ENCODE data around the gene BRF1.

BRF1 gene

DNA sequence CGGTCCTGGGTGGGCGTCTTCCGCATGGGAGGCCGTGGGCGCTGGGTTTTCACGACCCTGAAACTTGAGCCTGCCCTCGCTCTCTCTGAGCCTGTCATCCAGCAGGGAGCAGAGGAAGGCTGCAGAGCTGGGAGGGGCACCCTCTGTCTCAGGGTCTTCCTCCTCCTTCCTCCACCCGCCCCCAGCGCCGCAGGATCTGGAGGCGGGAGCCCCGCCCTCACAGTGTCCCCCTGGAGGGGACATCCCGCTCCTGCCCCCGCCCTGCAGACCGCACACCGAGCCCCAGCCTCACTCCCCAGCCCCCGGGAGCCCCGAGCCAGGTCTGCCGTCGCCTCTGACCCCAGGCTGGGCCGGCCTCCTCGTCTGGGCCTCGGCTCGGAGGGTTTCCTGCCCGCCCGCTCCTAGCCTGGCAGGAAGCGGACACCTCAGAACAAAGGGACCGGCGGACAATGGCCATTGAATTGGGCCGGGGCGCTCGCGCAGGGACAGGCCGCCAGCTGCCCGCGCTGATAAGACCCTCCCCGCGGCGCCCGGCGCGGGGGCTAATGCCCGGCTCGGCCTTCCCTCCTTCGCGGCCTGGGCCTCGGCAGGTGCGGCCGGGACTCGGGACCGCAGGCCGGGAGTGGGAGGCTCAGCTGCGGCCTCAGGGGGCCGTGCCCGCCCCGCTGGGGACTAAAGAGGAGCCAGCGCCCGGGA lies 104.4 kb downstream of the BRF1 start:
- no peak for DNase-seq (ENCODE audit: low read depth in 2 of 2)

DNA sequence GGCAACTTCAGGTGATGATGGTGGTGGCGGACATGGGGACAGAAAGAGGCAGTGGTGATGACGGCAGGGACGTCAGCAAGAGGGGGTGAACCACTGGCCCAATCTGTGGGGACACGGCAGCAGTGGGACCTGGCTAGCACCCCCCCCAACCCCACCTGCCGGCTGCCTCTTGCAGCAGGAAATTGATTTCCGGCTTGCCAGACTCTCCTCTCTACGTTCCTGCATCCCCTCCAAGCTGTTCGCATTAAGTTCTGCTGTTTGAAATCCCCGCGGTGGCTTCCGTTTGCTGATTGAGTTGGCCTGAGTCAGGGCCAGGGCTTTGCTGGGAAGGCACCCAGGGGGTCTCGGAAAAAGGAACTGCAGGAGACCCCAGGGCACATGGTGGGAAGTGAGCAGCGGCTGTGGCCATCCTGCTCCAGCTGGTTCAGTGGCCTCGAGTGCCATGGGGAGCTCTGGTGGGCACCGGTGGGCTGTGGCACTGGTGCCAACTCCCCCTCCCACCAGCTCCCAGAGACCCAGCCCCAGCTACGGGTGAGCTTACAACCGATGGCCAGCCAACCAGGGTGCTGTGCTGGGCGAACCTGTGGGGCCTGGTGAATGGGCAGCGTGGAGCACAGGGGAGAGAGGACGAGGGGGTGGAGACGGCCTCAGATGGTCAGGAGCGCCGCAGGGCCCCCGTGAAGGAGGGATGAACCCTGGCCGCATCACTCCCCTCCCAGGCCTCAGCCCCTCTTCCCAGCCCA lies 105.1 kb downstream of the BRF1 start:
- no peak for DNase-seq (ENCODE audit: low read depth in 2 of 2)

DNA sequence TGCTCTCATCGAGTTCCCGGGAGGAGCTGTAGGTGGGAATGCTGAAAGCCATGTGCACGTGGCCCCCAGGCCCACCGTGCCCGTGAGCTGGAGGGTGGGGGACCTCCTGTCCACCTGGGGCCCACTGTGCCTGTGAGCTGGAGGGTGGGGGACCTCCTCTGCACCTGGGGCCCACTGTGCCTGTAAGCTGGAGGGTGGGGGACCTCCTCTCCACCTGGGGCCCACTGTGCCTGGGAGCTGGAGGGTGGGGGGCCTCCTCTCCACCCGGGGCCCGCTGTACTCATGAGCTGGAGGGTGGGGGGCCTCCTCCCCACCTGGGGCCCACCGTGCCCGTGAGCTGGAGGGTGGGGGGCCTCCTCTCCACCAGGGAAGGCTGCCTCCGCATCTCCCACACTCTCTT lies 105.8 kb downstream of the BRF1 start:
- no peak for DNase-seq (ENCODE audit: low read depth in 2 of 2)

DNA sequence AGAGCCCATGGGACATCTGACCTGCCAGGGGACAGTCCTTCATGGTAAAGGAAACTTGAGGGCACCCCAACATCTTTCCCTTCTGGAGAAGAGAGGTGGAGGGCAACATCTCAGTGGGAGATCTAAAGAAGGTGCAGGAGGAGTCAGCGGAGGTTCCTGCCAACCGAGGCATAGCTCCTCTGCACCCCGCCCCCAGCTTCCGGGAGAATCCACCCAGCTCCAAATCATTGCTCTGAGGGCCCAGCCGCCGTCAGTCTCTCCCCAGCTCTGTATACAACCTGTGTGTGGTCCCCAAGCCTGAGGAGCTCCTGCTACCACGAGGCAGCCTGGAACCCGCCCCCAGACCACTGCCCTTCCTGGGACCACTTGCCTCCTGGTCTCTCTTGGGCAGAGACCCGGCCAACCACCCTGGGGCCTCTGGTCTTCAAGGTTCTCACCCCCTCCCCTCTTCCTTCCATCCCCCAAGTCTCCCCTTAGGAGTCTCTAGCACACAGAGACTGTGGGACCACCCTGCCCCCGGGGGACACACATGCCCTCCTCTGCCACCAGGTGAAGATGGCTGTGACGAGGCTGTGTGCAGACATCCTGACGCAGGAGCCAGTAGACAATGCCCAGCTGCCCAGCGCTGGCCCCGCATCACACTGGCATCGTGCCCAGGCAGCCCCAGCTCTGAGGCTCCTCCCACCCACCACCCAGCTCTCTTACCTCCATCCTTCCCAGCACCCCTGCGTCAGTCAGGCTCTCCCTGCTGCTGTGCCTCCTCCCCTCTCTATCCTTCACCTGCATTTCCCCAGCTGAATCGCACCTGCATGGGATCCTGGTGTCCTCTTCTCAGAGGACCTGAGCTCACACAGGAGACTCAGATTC lies 106.7 kb downstream of the BRF1 start:
- no peak for DNase-seq (ENCODE audit: low read depth in 2 of 2)

DNA sequence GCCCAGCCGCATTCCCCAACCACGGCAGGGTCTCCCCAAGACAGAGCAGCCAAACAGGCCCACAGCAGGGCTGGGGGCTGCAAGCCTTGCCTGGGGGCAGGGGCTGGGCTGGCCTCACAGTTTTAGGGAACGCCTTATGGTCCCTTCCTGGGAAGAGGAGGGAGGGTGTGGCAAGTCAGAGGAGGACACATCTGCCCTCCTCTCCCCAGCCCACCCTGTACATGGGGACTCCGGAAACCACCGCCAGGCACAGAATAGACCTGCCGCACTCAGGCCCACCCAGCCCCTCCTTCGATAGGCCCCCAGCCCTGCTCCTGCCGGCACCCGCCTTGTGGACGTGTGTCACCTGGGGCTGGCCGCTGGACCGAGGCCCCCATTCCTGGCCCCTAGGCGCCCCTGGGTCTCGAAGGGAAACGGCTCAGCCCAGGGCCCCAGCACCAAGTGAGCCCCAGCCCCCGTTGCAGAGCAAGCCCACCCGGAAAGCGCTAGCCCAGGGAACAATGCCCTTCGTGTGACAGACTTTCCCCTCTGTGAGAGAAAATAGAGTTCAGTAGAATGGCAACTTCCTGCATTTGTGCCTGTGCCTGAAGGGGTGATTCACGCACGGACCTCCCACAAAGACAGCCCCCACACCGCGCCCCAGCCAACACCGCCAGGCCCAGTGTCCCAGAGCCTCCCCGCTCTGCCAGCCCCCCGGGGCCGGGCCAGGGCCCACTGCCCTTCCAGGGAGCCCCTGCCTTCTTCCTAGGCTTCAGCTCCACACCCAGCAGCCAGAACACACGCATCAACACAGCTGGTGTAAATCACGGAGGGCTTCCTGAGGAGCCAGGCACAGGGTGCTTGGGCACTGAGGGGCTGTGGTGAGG lies 107.7 kb downstream of the BRF1 start:
- no peak for DNase-seq (ENCODE audit: low read depth in 2 of 2)

DNA sequence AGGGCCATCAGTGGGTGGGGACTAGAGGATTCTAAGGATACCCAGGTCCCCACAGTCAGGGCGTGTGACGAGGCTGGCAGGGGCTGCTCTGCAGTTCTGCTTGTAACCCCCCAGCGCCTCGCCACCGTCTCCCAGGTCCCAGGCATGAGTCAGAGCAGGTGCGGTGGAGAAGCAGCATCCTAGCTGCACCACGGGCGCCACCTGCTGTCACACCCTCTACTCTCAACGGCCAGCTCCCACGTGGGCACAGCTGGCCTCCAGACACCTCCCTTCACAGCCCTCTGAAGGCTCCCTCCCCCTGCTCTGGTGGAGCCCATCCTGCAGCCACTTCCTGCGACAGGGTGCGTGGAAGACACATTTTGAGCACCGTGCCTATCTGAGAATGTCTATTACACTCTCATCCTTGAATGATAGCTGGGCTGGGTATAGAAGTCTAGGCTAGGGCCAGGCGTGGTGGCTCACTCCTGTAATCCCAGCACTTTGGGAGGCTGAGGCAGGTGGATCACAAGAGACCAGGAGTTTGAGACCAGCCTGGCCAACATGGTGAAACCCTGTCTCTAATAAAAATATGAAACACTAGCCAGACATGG lies 112.8 kb downstream of the BRF1 start:
- DNase-seq (ENCODE audit: low read depth in 2 of 2), result no peak

DNA sequence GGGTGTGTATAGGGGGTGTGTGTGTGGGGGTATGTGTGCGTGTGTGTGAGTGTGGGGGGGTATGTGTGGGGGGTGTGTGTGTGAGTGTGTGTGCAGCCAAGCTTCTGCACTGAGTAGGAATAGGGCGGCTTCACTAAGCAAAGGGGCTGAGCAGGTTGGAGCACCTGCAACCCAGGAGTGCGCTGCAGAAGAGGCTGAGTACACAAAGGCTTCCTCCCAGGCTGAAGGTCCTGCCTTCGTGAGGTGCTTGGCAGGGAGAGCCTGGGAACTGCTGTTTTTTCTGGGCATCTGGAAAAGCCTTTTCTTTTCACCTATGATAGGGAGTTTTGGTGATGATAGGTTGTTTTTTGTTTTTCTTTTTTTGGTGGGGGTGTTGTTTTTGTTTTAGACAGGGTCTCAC lies 113.7 kb downstream of the BRF1 start:
- no peak for DNase-seq (ENCODE audit: low read depth in 2 of 2)

DNA sequence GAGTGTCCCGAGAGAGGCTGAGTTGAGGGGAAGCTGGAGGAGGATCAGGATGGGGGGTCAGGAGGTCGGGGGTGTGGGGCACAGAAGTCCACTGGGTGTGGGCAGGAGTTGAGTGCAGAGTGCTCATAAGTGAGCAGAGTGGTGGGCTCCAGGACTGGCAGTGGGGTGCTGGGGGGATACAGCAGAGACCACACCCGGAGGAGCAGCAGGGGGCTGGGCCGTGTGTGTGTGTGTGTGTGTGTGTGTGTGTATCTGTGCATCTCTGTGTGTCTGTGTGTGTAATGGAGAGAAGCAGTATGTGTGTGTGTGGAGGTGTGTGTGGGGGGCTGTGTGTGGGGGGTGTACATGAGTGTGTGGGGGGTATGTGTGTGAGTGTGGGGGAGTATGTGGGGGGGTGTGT lies 114.8 kb downstream of the BRF1 start:
- DNase-seq (ENCODE audit: low read depth in 2 of 2), result no peak

DNA sequence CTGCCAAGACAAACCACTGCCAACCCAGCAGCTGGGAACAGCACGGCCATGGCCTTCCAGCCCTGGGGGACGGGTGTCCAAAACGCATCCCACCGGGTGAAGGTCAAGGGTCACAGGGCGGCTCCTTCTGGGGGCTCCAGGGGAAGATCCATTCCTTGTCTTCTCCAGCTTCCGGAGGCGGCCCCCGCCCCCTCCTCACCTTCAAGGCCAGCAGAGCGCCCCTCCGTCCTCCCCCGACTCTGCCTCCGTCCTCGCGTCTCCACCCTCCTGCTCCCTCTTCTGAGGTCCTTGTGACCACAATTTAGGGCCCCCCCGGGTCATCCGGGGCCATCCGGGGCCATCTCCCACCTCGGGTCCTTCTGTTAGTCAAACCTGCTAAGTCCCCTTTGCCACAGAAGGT lies 115.8 kb downstream of the BRF1 start:
- no peak for DNase-seq (ENCODE audit: low read depth in 2 of 2)

DNA sequence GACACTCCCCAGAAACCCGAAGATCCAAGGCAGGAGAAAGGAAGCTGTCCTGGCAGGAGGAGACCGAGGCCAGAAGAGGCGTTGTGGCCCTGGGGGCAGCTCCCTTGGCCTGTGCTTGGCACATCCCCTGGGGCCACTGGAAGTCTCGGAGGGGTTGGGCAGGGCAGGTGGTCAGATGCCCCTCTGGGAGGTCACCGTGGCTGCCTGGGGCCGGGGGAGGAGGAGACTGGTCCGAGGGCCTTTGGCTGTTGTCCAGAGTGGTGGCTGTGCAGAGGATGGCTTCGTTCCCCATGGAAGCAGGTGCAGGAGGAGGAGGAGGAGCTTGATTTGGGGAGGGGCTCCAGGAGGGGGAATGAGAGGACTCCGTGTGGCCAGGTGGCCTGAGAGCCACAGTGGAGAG lies 116.3 kb downstream of the BRF1 start:
- no peak for DNase-seq (ENCODE audit: low read depth in 2 of 2)

DNA sequence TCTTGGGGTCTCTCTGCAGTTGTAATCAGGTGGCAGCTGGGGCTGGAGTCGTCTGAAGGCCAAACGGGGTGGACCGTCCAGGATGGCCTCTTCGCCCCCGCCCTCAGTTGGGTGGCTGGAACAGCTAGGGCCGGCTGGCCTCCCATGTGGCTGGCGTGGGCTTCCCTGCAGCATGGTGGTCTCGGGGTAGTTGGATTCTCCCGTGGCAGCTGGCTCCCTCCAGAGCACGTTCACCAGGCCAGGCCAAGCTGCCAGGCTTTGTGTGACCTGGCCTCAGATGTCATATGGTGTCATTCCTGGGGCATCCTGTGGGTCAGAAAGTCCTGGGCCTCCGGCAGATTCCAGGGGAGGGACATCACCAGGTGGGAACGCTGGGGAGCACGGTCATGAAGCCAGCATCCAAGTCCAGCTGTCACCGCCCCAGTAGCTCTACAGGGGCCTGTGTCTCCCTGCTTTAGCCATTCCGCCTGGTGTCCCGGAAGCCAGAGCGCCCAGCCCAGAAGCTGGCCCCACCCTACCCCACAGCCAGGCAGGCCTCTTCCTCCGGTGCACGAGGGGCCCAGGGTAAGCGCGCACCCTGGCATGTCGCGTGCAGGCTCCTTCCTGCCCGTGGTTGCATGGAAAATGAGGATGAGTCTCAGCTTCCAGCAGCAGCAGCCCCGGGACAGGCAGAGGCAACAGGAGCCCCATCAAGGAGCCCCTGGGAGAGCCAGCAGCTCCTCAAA lies 118.3 kb downstream of the BRF1 start:
- no peak for DNase-seq (ENCODE audit: low read depth in 2 of 2)

DNA sequence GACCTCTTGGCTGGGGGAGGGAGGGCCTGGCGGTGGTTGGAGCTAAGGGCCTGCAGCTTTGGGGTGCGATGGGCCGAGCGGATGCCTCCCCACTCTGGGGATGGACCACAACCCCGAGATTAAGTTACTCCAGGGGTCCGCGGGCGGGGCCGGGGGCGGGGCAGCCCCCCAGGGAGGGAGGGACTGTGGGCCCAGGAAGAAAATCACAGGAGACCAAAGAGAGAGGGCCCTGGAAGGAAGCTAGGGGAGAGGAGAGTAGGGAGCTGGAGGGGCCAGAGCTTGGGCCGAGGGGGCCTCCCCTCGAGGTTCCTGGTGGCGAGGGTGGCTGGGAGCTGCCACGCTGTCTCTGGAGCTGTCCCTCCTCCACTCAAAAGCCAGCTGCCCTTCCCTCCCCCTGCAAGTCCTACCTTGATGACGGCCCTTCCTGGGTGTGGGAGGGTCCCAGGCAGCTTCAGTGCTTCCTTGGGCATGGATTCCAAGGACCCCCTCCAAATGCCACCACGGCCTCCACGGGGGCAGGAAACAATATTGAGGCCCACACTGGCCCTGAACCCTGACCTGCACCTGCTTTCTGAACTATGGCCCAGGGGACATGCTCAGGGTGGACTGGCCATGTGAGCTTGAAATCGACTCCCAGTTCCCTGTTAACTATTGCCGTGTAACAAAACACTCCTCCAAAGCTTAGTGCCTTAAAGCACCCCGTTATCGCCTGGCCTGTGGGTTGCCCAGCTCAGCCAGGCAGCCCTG lies 119.1 kb downstream of the BRF1 start:
- no peak for DNase-seq (ENCODE audit: low read depth in 2 of 2)

DNA sequence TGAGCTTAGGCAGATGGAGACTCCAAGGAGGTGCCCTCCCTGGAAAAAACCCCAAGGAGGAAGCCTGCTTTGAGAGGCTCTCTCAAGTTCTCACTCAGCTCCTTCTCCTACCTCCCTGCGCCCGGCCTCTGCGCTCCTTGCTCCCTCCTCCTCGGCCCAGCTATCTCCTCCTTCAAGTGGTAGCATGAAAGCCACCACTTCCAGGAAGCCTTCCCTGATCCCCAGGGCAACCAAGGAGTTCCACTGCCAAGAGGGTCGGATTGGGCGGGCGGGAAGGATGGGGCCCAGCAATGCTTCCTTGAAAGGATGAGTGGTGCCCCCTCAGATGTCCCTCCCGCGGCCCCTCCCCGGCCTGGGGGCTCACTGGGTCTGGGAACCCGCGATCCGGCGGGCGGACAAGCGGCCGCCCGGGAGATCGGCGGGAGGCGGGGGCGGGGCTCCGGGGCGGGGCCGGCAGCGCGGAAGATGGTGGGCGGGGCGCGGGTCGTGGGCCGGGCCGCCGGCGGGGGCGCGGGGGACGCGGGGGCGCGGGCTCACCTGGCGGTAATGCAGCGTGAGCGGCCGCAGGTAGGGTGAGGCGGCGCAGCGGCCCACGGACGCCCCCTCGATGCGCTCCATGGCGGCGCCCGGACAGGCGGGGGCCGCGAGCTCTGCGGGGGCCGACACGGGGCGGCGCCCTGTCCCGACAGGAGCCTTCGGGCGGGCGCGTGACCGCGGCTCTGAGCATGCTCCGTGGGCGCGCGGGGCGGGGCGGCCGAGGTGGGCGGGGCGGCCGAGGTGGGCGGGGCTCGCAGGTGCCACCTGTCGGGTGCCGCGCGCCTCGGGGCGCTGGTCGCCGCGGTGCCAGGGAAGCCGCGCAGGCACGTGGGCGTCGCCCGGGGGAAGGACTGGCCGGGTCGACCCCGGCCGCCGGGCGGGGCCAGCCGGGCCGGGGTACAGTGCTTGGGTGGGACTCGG lies 119.9 kb downstream of the BRF1 start, which contains the start of gene NUDT14:
NUDT14 (minus strand) TSS at position 721 of the 957 bp plus-strand sequence; CDS start at position 618, 103 bp downstream.
- no peak for DNase-seq (ENCODE audit: low read depth in 2 of 2)

DNA sequence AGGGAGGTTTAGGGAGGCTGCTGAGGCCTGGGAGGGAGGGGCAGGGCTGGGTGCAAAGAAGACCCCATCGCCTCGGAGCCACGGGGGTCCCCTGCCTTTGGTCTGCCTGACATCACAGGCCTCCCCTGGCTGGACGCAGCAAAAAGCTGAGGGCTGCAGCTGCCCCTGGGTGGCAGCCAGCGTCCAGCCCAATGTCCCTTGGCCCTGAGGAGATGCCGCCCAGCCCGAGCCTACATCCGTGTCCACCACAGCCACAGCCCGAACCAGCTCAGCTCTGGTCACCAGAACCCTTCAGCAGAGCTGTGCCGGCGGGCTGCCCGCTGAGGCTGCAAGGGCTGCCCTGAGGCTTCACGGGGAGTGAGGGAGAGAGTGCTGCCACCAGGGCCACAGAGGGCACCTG lies 121.6 kb downstream of the BRF1 start:
- no peak for DNase-seq (ENCODE audit: low read depth in 2 of 2)

DNA sequence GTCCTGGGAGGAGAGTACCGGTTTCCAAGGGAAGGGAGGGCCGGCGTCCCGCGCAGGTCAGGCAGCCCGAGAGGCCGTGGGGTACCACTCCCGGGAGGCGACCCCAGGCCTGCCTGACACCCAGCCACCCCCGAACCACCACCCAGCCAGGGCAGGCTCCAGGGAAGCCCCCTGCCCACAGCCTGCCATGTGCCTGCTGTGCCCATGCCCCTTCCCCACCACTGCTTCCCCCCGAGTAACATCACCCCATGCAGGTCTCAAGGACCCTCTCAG lies 122.0 kb downstream of the BRF1 start:
- DNase-seq (ENCODE audit: low read depth in 2 of 2), result no peak

DNA sequence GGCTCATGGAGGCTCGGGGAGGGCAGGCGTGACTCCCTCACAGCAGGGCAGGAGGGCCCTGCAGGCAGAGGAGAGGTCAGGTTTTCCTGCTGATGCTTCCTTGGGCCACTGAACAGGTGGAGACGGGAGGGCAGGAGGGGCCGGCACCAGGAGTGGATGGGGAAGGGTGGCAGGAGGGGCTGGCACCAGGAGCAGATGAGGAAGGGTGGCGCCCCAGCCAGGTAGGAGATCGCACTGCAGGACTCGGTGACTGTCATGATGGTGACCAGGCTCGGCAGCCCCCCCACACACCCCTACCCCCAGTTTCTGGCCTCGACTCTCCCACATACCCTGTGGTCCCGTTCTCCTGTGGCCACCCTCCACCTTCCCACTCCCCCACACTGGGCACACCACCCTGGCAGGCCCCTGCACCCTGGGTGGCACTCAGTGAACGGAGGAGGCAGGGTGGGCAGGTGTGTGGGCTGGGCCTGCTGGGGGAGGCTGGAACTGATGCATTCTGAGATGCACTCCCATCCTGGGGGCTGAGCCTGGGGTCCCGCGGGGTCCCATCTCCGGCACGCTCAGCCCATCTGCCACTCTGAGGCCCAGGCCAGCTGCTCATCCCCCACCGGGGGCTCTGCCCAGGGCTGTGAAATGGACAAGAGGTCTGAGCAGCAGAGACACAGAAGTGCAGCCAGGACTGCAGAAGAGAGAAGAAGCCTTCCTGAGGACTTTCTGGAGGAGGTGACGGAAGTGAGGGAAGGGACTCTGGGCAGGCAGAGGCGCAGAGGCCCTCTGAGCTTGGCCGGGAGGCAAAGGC lies 122.5 kb downstream of the BRF1 start:
- DNase-seq (ENCODE audit: low read depth in 2 of 2), result no peak

DNA sequence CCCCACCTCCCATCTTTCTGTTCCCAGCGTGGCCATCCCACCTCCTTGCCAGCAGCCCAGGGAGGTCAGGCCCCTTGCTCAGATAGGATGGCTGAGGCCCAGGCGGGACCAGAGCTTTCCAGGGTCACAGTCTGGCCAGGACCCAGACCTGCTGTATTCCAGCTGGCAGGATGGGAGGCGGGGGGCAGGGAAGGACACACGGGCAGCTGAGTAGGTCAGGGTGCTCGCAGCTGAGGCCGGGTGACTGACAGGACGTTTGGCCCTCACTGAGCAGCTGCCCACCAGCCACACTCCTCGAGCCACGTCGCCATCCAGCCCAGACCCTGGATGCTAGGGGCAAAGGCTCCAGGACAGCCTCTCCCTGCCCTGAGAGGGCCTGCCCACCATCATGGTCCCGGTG lies 123.7 kb downstream of the BRF1 start:
- no peak for DNase-seq (ENCODE audit: low read depth in 2 of 2)

DNA sequence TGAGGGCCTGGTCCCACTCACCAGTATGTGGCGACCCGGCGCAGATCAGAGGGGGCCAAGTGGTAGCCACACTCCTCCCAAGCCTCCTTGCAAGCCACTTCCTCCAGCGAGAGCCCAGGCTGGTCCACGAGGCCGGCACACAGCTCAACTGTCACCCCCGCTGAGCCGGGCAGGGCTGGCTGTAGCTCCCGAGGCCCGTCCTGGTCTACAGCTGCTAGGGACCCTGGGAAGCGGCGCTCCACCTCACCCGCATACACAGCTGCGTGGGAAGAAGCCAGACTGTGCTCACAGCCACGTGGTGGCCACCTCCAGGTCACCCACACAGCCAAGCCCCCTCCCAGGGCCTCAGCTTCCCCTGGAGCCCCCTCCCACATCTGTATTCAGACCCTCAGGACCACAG lies 124.3 kb downstream of the BRF1 start:
- no peak for DNase-seq (ENCODE audit: low read depth in 2 of 2)
